Neuronal stem cell (in vitro differentiated cells): Measurements from ENCODE around the gene LAIR1.
"Not testable (repeated sequence)": the region's sequence is repeated elsewhere in the genome, so short reads cannot be mapped to it uniquely, and the experiment has no call there.

ENCODE experiments used
- DNase-seq: peaks from one replicate; pipeline ENCODE4 v3.0.0-alpha.2; 2013; ENCODE audit warnings: low spot score
- H2AFZ ChIP-seq: one replicate; pipeline ENCODE4 v1.6.1; 2013; ENCODE audit warnings: mild to moderate bottlenecking, low read length, inconsistent platforms
- H2AK5ac ChIP-seq: 2 replicates; pipeline ENCODE4 v1.6.1; 2013; ENCODE audit warnings: low read depth, mild to moderate bottlenecking, inconsistent platforms, low read length, moderate library complexity, mixed read lengths
- H2BK120ac ChIP-seq: 2 replicates; pipeline ENCODE4 v1.6.1; 2013; ENCODE audit warnings: low read depth, mild to moderate bottlenecking, inconsistent platforms, low read length, moderate library complexity, mixed read lengths
- H2BK12ac ChIP-seq: one replicate; pipeline ENCODE4 v1.6.1; 2013; ENCODE audit warnings: low read length, inconsistent platforms
- H2BK15ac ChIP-seq: 2 replicates; pipeline ENCODE4 v1.6.1; 2013; ENCODE audit warnings: mild to moderate bottlenecking, low read length, inconsistent platforms, mixed read lengths
- H2BK5ac ChIP-seq: one replicate; pipeline ENCODE4 v1.6.1; 2013; ENCODE audit warnings: inconsistent platforms, mild to moderate bottlenecking, low read length, moderate library complexity
- H3K14ac ChIP-seq: one replicate; pipeline ENCODE4 v1.6.1; 2013; ENCODE audit warnings: low read length, inconsistent platforms
- H3K18ac ChIP-seq: 2 replicates; pipeline ENCODE4 v1.6.1; 2013; ENCODE audit warnings: low read length, inconsistent platforms
- H3K23ac ChIP-seq: 2 replicates; pipeline ENCODE4 v1.6.1; 2013; ENCODE audit warnings: low read depth, mild to moderate bottlenecking, mixed read lengths, low read length, inconsistent platforms; ENCODE audit not compliant: poor library complexity
- H3K27ac ChIP-seq: replicated peaks from 3 replicates; pipeline ENCODE4 v1.5.1; 2013; ENCODE audit warnings: low read length, inconsistent platforms
- H3K27me3 ChIP-seq, 3 experiments: 2 replicates each; pipeline ENCODE4 v1.6.1; 2013; ENCODE audit warnings: low read length in 3 of 3, mild to moderate bottlenecking in 2 of 3, inconsistent platforms in 1 of 3, low read depth in 1 of 3, mixed read lengths in 1 of 3, moderate library complexity in 1 of 3; ENCODE audit not compliant: control insufficient read depth in 3 of 3, insufficient read depth in 3 of 3
- H3K36me3 ChIP-seq, 2 donors: replicated peaks in 1 of 2; 2 replicates each; pipeline ENCODE4 v1.6.1; 2013; ENCODE audit warnings: low read length in 2 of 2; ENCODE audit not compliant: control insufficient read depth in 2 of 2, insufficient read depth in 2 of 2
- H3K4ac ChIP-seq: 2 replicates; pipeline ENCODE4 v1.6.1; 2013; ENCODE audit warnings: inconsistent platforms, mild to moderate bottlenecking, low read length, moderate library complexity
- H3K4me1 ChIP-seq, 2 donors: 1 replicate in 1 of 2; 2 replicates in 1 of 2; pipeline ENCODE4 v1.6.1; 2013; ENCODE audit warnings: low read length in 2 of 2, low read depth in 1 of 2; ENCODE audit not compliant: control insufficient read depth in 2 of 2, insufficient read depth in 1 of 2
- H3K4me2 ChIP-seq: one replicate; pipeline ENCODE4 v1.6.1; 2013; ENCODE audit warnings: mild to moderate bottlenecking, low read length, inconsistent platforms; ENCODE audit not compliant: insufficient read depth, poor library complexity, severe bottlenecking
- H3K4me3 ChIP-seq, 2 donors: 2 replicates each; pipeline ENCODE4 v1.5.1; 2013; ENCODE audit warnings: low read length in 2 of 2, mild to moderate bottlenecking in 2 of 2, inconsistent platforms in 1 of 2, moderate library complexity in 1 of 2
- H3K79me1 ChIP-seq: one replicate; pipeline ENCODE4 v1.6.1; 2013; ENCODE audit warnings: low read depth, mild to moderate bottlenecking, inconsistent platforms, low read length, moderate library complexity
- H3K9ac ChIP-seq: one replicate; pipeline ENCODE4 v1.6.1; 2013; ENCODE audit warnings: mild to moderate bottlenecking, low read depth, low read length, inconsistent platforms; ENCODE audit not compliant: poor library complexity
- H3K9me3 ChIP-seq, 2 donors: replicated peaks in 1 of 2; 2 replicates each; pipeline versions ENCODE3 to v1.6.1; 2013; ENCODE audit warnings: low read length in 2 of 2, mild to moderate bottlenecking in 2 of 2, inconsistent platforms in 1 of 2, low read depth in 1 of 2, mixed read lengths in 1 of 2, moderate library complexity in 1 of 2; ENCODE audit not compliant: control insufficient read depth in 2 of 2, insufficient read depth in 1 of 2
- H4K8ac ChIP-seq: one replicate; pipeline ENCODE4 v1.6.1; 2013; ENCODE audit warnings: low read depth, mild to moderate bottlenecking, inconsistent platforms, low read length, moderate library complexity
- H4K91ac ChIP-seq: one replicate; pipeline ENCODE4 v1.6.1; 2013; ENCODE audit warnings: low read length, low read depth, mild to moderate bottlenecking, inconsistent platforms; ENCODE audit not compliant: poor library complexity
- WGBS, 2 donors: extraction: QIAGEN DNeasy Blood & Tissue Kit; methylation state at CpG; one replicate each; pipeline ENCODE4 v1.1.7; 2013; ENCODE audit warnings: missing lambda C conversion rate in 2 of 2, mixed read lengths in 1 of 2; ENCODE audit not compliant: insufficient read length in 2 of 2, insufficient replicate concordance in 1 of 2; ENCODE audit errors: extremely low coverage in 2 of 2; 5-methylcytosine and 5-hydroxymethylcytosine counted together

LAIR1 gene

GRCh38 chr19:54359149-54359820 is 5.4 kb downstream of the LAIR1 start:
- no CpG with 5 or more reads among the region's 21 CpGs for WGBS, 2 donors

GRCh38 chr19:54357381-54357780 is 7.3 kb downstream of the LAIR1 start:
- no CpG with 5 or more reads among the region's 16 CpGs for WGBS, 2 donors
- no peak for DNase-seq

More at GRCh38 chr19:54359149-54359820, 5.4 kb downstream of the LAIR1 start:
- H3K79me1 ChIP-seq, H3K18ac ChIP-seq, H3K14ac ChIP-seq, H4K8ac ChIP-seq, H3K4me3 ChIP-seq, H2AK5ac ChIP-seq, H2AFZ ChIP-seq, H3K27me3 ChIP-seq, H2BK120ac ChIP-seq, H2BK15ac ChIP-seq, H4K91ac ChIP-seq, H3K4me2 ChIP-seq, H3K36me3 ChIP-seq, H2BK5ac ChIP-seq, H2BK12ac ChIP-seq, DNase-seq, H3K9ac ChIP-seq, H3K23ac ChIP-seq, H3K4ac ChIP-seq, H3K9me3 ChIP-seq, H3K27ac ChIP-seq, H3K4me1 ChIP-seq: not testable (repeated sequence)

GRCh38 chr19:54356444-54357056 is 8.2 kb downstream of the LAIR1 start:
- H3K27me3 ChIP-seq = peaks cover 0 to under 1% (median 0%) of the 10 kb centered on the region in 3 experiments
- no peaks in the 10 kb centered on the region for H3K9me3 ChIP-seq
- H2BK5ac ChIP-seq = no peak overlapping the region
- no peak overlapping the region for H2BK12ac ChIP-seq
- no peak overlapping the region for H2BK15ac ChIP-seq
- H3K4me3 ChIP-seq = no peak overlapping the region
- H3K4me1 ChIP-seq = no peaks in the 10 kb centered on the region
- H3K79me1 ChIP-seq = no peaks in the 10 kb centered on the region
- no peak for DNase-seq
- H2AFZ ChIP-seq = no peak overlapping the region
- no peak overlapping the region for H3K27ac ChIP-seq
- no peak overlapping the region for H3K23ac ChIP-seq
- H3K9ac ChIP-seq = no peak overlapping the region
- H2AK5ac ChIP-seq = no peak overlapping the region
- H3K4me2 ChIP-seq = no peak overlapping the region
- H2BK120ac ChIP-seq = no peak overlapping the region
- H3K18ac ChIP-seq = no peak overlapping the region
- no peak overlapping the region for H3K14ac ChIP-seq
- H4K8ac ChIP-seq = no peak overlapping the region
- H3K36me3 ChIP-seq = no peaks in the 10 kb centered on the region
- WGBS, 2 donors = no CpG with 5 or more reads among the region's 12 CpGs
- H3K4ac ChIP-seq = no peak overlapping the region
- peak overlapping the region; percentile 34 for H4K91ac ChIP-seq

More at GRCh38 chr19:54357381-54357780, 7.3 kb downstream of the LAIR1 start:
- Histone ChIP-seq H2AK5ac (no peak overlapping the region), H3K23ac (peak overlapping the region; percentile 18), H2BK12ac (no peak overlapping the region), H3K4ac (no peak overlapping the region), H2BK120ac (no peak overlapping the region), H3K14ac (no peak overlapping the region), H2BK15ac (no peak overlapping the region), H4K91ac (no peak overlapping the region), H3K9ac (no peak overlapping the region), H3K36me3 (no peaks in the 10 kb centered on the region), H3K9me3 (no peaks in the 10 kb centered on the region), H4K8ac (no peak overlapping the region), H2AFZ (no peak overlapping the region), H3K4me1 (no peaks in the 10 kb centered on the region), H3K79me1 (no peaks in the 10 kb centered on the region), H3K4me3 (no peak overlapping the region), H3K4me2 (no peak overlapping the region), H3K18ac (peak overlapping the region; percentile 18), H3K27ac (no peak overlapping the region), H3K27me3 (no peaks in the 10 kb centered on the region), H2BK5ac (no peak overlapping the region)

GRCh38 chr19:54355675-54356074 is 9.1 kb downstream of the LAIR1 start:
- no peak overlapping the region for H3K14ac ChIP-seq
- no peak overlapping the region for H2AFZ ChIP-seq
- no peak overlapping the region for H3K18ac ChIP-seq
- peak overlapping the region; percentile 6 for H2BK15ac ChIP-seq
- no peaks in the 10 kb centered on the region for H3K36me3 ChIP-seq
- WGBS, 2 donors = no CpG with 5 or more reads among the region's 14 CpGs
- H3K27ac ChIP-seq = no peak overlapping the region
- H4K91ac ChIP-seq = no peak overlapping the region
- no peak overlapping the region for H3K4ac ChIP-seq
- H3K4me2 ChIP-seq = no peak overlapping the region
- H2AK5ac ChIP-seq = no peak overlapping the region
- no peak for DNase-seq
- peak overlapping the region; percentile 16 for H2BK12ac ChIP-seq
- H3K9me3 ChIP-seq = no peaks in the 10 kb centered on the region
- no peak overlapping the region for H4K8ac ChIP-seq
- H3K4me3 ChIP-seq = no peak overlapping the region
- no peaks in the 10 kb centered on the region for H3K4me1 ChIP-seq
- H3K9ac ChIP-seq = no peak overlapping the region
- H2BK5ac ChIP-seq = no peak overlapping the region
- H2BK120ac ChIP-seq = no peak overlapping the region
- no peaks in the 10 kb centered on the region for H3K79me1 ChIP-seq
- H3K23ac ChIP-seq = no peak overlapping the region
- peaks cover 0 to 4% (median 0%) of the 10 kb centered on the region in 3 experiments for H3K27me3 ChIP-seq
